WTC11 (cell line): Measurements from ENCODE around the gene PHC3. TPM values are rescaled to one million over a fixed set of nuclear protein-coding genes. Genes with fewer than 3 reads are reported as not detected.

Source experiments
- ATAC-seq: fragments of 200-7000 bp; cut with Tn5 transposase; 2 replicates; pipeline ENCODE4 v1.10.0; 2021; ENCODE audit warnings: mild to moderate bottlenecking, moderate library complexity
- CTCF ChIA-PET: fragments of 300-600 bp; sonication (Branson Sonifier 250); formaldehyde crosslinking; loops from one replicate; lab custom pipeline; 2021; ENCODE audit warnings: antibody characterized with exemption; lab: Charles Lee
- POLR2A ChIA-PET: fragments of 350-600 bp; sonication (Branson Sonifier 250); formaldehyde crosslinking; loops from one replicate; lab custom pipeline; 2021; ENCODE audit warnings: antibody characterized with exemption; lab: Charles Lee
- DNase-seq: peaks from one replicate; pipeline ENCODE4 v3.0.0; 2021; ENCODE audit warnings: low spot score
- H3K27ac Mint-ChIP-seq: 2 replicates; pipeline ENCODE4 v1.8.0; 2021; ENCODE audit warnings: mixed read lengths
- H3K27me3 Mint-ChIP-seq: 2 replicates; pipeline ENCODE4 v1.8.0; 2021; ENCODE audit warnings: low read depth, mild to moderate bottlenecking, moderate library complexity, mixed read lengths
- H3K36me3 Mint-ChIP-seq: 2 replicates; pipeline ENCODE4 v1.8.0; 2021; ENCODE audit warnings: mixed read lengths
- H3K4me1 Mint-ChIP-seq: 2 replicates; pipeline ENCODE4 v1.8.0; 2022; ENCODE audit warnings: mixed read lengths
- H3K4me3 Mint-ChIP-seq: 2 replicates; pipeline ENCODE4 v1.8.0; 2021; ENCODE audit warnings: mild to moderate bottlenecking, moderate library complexity, mixed read lengths
- H3K9me3 Mint-ChIP-seq: 2 replicates; pipeline ENCODE4 v1.8.0; 2021; ENCODE audit warnings: mixed read lengths
- IRF2 ChIP-seq: sonication (generic); formaldehyde crosslinking; IDR thresholded peaks from 2 replicates; pipeline ENCODE4 v1.8.0; 2022; ENCODE audit warnings: low read depth, missing genetic modification reagents, borderline replicate concordance
- MYBL2 ChIP-seq: sonication (generic); formaldehyde crosslinking; IDR thresholded peaks from 2 replicates; pipeline ENCODE4 v1.8.1; 2023; ENCODE audit warnings: mild to moderate bottlenecking, moderate library complexity, missing genetic modification reagents
- NFYB ChIP-seq: sonication (generic); formaldehyde crosslinking; conservative IDR thresholded peaks from 2 replicates; pipeline ENCODE4 v1.8.0; 2022; ENCODE audit warnings: low read depth, missing genetic modification reagents
- NR1H2 ChIP-seq: sonication (generic); formaldehyde crosslinking; IDR thresholded peaks from 2 replicates; pipeline ENCODE4 v1.9.0; 2021; ENCODE audit warnings: mild to moderate bottlenecking, moderate library complexity, missing genetic modification reagents
- SP1 ChIP-seq: sonication (generic); formaldehyde crosslinking; conservative IDR thresholded peaks from 2 replicates; pipeline ENCODE4 v1.8.1; 2022; ENCODE audit warnings: missing genetic modification reagents
- ZNF232 ChIP-seq: sonication (generic); formaldehyde crosslinking; IDR thresholded peaks from 2 replicates; pipeline ENCODE4 v1.8.0; 2022; ENCODE audit warnings: mild to moderate bottlenecking, missing genetic modification reagents
- ZNF317 ChIP-seq: sonication (generic); formaldehyde crosslinking; IDR thresholded peaks from 2 replicates; pipeline ENCODE4 v1.8.1; 2023; ENCODE audit warnings: low read depth, mild to moderate bottlenecking, moderate library complexity, missing genetic modification reagents, borderline replicate concordance
- ZNF671 ChIP-seq: fragments of 250-450 bp; sonication (Bioruptor Pico); IDR thresholded peaks from 2 replicates; pipeline ENCODE4 v1.8.0; 2021; ENCODE audit warnings: mild to moderate bottlenecking
- total RNA-seq: library from RNA; stranded (reverse); gene quantifications from 3 replicates; pipeline ENCODE4 v1.2.3, GENCODE V29; 2021
- TF ChIP-seq, protein P1 (sequence below): fragments of 250-450 bp; sonication (Bioruptor Pico); IDR thresholded peaks from 2 replicates; pipeline ENCODE4 v1.9.0; 2021; ENCODE audit warnings: mild to moderate bottlenecking
- TF ChIP-seq, protein P2 (sequence below): fragments of 200-600 bp; IDR thresholded peaks from 2 replicates; pipeline ENCODE4 v1.8.0; 2022; ENCODE audit warnings: antibody characterized with exemption
- TF ChIP-seq, protein P3 (sequence below): sonication (generic); formaldehyde crosslinking; IDR thresholded peaks from 2 replicates; pipeline ENCODE4 v1.8.1; 2023; ENCODE audit warnings: mild to moderate bottlenecking, missing genetic modification reagents
- TF ChIP-seq, protein P4 (sequence below): fragments of 250-450 bp; sonication (Bioruptor Pico); IDR thresholded peaks from 2 replicates; pipeline ENCODE4 v2.1.2; 2022; ENCODE audit warnings: mild to moderate bottlenecking, moderate library complexity
- TF ChIP-seq, protein P5 (sequence below): sonication (generic); formaldehyde crosslinking; IDR thresholded peaks from 2 replicates; pipeline ENCODE4 v1.8.0; 2022; ENCODE audit warnings: mild to moderate bottlenecking, missing genetic modification reagents
- TF ChIP-seq, protein P6 (sequence below): sonication (generic); formaldehyde crosslinking; IDR thresholded peaks from 2 replicates; pipeline ENCODE4 v1.8.0; 2022; ENCODE audit warnings: mild to moderate bottlenecking, missing genetic modification reagents
- TF ChIP-seq, protein P7 (sequence below): fragments of 250-450 bp; sonication (Bioruptor Pico); IDR thresholded peaks from 2 replicates; pipeline ENCODE4 v1.9.0; 2021; ENCODE audit warnings: moderate library complexity, mild to moderate bottlenecking, inconsistent platforms, borderline replicate concordance
- TF ChIP-seq, protein P8 (sequence below): fragments of 250-450 bp; sonication (Bioruptor Pico); IDR thresholded peaks from 2 replicates; pipeline ENCODE4 v1.8.0; 2021; ENCODE audit warnings: mild to moderate bottlenecking
- TF ChIP-seq, protein P9 (sequence below): sonication (generic); formaldehyde crosslinking; IDR thresholded peaks from 2 replicates; pipeline ENCODE4 v1.8.0; 2022; ENCODE audit warnings: mild to moderate bottlenecking, missing genetic modification reagents
- TF ChIP-seq, protein P10 (sequence below): sonication (generic); formaldehyde crosslinking; IDR thresholded peaks from 2 replicates; pipeline ENCODE4 v1.8.1; 2022; ENCODE audit warnings: low read depth, mild to moderate bottlenecking, moderate library complexity, missing genetic modification reagents, borderline replicate concordance

Gene PHC3
- total RNA-seq, 1 experiment from 2014 or later: 27.8 TPM

DNA sequence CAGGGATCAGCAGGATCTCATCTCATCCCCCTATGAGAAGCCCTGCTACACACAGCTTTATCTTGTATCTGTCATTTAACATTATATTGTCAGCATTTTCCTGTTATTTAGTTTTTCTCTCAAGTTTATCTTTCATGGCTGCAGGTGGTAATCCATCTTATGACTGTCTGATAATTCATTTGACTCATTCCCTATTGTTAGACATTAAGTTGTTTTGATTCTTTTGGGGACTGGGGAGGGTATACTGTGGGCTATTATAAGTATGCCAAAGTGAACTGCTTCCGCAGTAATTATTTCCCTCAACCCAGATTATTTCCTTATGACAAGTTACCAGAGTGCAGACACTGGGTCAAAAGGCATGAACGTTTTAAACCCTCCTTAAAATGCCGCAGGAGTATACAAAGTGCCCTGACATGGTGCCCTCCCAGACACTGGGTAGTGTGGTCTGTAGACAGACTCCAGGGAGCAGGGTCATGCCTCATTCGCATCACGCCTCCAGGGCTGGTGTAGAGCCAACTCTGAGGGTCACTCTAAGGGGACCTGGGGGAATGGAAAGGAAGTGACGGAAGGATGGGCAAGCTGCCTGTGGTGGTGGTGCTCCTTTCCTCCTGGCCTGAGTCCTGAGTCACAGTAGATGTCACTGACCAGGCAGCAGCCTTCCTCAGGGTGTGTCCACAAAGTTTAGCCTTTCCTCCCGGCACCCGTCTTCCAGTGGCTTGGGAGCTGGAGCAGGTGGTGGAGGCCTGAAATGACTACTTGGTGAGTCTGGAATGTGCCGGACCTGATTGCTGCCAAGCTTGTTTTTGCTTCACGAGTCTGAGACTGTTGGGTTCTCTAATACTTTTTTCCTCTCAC is 132.2 kb downstream of the PHC3 start:
- Mint-ChIP-seq H3K4me3 (no peak overlapping the region), H3K36me3 (peaks cover 9% of the 10 kb centered on the region), H3K27ac (peak overlapping the region; percentile 22; the same call in 1 of the 2 replicates), H3K27me3 (no peaks in the 10 kb centered on the region), H3K9me3 (peaks cover 10% of the 10 kb centered on the region), H3K4me1 (peaks cover 24% of the 10 kb centered on the region)
- ChIA-PET CTCF (interaction anchor here (1.4 kb wide), 1 partner anchor 13 kb away, joined by 4 read pairs; no protein-coding TSS in a partner anchor), POLR2A (interaction anchor here (0.6 to 1.0 kb wide), 3 partner anchors 119 to 822 kb away, joined by 3 read pairs; no protein-coding TSS in a partner anchor)
- TF ChIP-seq, protein P1, sequence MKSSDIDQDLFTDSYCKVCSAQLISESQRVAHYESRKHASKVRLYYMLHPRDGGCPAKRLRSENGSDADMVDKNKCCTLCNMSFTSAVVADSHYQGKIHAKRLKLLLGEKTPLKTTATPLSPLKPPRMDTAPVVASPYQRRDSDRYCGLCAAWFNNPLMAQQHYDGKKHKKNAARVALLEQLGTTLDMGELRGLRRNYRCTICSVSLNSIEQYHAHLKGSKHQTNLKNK (CRISPR knock-in tag): no peak
- TF ChIP-seq NFYB (no peak), ZNF671 (CRISPR knock-in tag) (no peak), SP1 (no peak)
- TF ChIP-seq, protein P2, sequence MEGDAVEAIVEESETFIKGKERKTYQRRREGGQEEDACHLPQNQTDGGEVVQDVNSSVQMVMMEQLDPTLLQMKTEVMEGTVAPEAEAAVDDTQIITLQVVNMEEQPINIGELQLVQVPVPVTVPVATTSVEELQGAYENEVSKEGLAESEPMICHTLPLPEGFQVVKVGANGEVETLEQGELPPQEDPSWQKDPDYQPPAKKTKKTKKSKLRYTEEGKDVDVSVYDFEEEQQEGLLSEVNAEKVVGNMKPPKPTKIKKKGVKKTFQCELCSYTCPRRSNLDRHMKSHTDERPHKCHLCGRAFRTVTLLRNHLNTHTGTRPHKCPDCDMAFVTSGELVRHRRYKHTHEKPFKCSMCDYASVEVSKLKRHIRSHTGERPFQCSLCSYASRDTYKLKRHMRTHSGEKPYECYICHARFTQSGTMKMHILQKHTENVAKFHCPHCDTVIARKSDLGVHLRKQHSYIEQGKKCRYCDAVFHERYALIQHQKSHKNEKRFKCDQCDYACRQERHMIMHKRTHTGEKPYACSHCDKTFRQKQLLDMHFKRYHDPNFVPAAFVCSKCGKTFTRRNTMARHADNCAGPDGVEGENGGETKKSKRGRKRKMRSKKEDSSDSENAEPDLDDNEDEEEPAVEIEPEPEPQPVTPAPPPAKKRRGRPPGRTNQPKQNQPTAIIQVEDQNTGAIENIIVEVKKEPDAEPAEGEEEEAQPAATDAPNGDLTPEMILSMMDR: no peak
- TF ChIP-seq, protein P3, sequence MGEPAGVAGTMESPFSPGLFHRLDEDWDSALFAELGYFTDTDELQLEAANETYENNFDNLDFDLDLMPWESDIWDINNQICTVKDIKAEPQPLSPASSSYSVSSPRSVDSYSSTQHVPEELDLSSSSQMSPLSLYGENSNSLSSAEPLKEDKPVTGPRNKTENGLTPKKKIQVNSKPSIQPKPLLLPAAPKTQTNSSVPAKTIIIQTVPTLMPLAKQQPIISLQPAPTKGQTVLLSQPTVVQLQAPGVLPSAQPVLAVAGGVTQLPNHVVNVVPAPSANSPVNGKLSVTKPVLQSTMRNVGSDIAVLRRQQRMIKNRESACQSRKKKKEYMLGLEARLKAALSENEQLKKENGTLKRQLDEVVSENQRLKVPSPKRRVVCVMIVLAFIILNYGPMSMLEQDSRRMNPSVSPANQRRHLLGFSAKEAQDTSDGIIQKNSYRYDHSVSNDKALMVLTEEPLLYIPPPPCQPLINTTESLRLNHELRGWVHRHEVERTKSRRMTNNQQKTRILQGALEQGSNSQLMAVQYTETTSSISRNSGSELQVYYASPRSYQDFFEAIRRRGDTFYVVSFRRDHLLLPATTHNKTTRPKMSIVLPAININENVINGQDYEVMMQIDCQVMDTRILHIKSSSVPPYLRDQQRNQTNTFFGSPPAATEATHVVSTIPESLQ (CRISPR knock-in tag): no peak
- TF ChIP-seq, protein P4, sequence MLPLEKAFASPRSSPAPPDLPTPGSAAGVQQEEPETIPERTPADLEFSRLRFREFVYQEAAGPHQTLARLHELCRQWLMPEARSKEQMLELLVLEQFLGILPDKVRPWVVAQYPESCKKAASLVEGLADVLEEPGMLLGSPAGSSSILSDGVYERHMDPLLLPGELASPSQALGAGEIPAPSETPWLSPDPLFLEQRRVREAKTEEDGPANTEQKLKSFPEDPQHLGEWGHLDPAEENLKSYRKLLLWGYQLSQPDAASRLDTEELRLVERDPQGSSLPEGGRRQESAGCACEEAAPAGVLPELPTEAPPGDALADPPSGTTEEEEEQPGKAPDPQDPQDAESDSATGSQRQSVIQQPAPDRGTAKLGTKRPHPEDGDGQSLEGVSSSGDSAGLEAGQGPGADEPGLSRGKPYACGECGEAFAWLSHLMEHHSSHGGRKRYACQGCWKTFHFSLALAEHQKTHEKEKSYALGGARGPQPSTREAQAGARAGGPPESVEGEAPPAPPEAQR (CRISPR knock-in tag): no peak
- TF ChIP-seq, protein P5, sequence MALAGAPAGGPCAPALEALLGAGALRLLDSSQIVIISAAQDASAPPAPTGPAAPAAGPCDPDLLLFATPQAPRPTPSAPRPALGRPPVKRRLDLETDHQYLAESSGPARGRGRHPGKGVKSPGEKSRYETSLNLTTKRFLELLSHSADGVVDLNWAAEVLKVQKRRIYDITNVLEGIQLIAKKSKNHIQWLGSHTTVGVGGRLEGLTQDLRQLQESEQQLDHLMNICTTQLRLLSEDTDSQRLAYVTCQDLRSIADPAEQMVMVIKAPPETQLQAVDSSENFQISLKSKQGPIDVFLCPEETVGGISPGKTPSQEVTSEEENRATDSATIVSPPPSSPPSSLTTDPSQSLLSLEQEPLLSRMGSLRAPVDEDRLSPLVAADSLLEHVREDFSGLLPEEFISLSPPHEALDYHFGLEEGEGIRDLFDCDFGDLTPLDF (CRISPR knock-in tag): no peak
- ATAC-seq (peak; percentile 52), DNase-seq (no peak)

DNA sequence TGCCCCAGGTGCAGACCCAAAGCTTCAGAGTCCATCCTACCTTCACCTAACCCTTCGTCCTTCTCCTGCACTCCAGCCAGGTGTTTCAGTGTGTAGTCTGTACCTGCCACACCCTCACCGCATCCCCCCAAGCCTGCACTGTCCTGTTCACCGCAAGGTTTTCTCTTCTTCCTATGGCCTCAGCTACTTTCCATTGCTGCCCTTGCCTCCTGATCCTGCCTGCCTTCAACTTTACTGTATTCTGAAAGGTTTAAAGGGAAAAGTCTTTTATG is 134.5 kb downstream of the PHC3 start:
- Mint-ChIP-seq H3K27ac (no peak overlapping the region), H3K36me3 (peaks cover 2% of the 10 kb centered on the region), H3K9me3 (peaks cover 2% of the 10 kb centered on the region), H3K4me1 (peaks cover 25% of the 10 kb centered on the region), H3K27me3 (no peaks in the 10 kb centered on the region), H3K4me3 (no peak overlapping the region)
- ChIA-PET POLR2A (no interaction called here), CTCF (interaction anchor here (0.7 to 1.4 kb wide), 2 partner anchors 16 to 32 kb away, joined by 3 to 6 read pairs; no protein-coding TSS in a partner anchor)
- ATAC-seq (no peak), DNase-seq (no peak)
- TF ChIP-seq, protein P6, sequence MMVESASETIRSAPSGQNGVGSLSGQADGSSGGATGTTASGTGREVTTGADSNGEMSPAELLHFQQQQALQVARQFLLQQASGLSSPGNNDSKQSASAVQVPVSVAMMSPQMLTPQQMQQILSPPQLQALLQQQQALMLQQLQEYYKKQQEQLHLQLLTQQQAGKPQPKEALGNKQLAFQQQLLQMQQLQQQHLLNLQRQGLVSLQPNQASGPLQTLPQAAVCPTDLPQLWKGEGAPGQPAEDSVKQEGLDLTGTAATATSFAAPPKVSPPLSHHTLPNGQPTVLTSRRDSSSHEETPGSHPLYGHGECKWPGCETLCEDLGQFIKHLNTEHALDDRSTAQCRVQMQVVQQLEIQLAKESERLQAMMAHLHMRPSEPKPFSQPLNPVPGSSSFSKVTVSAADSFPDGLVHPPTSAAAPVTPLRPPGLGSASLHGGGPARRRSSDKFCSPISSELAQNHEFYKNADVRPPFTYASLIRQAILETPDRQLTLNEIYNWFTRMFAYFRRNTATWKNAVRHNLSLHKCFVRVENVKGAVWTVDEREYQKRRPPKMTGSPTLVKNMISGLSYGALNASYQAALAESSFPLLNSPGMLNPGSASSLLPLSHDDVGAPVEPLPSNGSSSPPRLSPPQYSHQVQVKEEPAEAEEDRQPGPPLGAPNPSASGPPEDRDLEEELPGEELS (CRISPR knock-in tag): no peak
- TF ChIP-seq ZNF671 (CRISPR knock-in tag) (no peak), NR1H2 (CRISPR knock-in tag) (no peak), MYBL2 (CRISPR knock-in tag) (no peak), IRF2 (CRISPR knock-in tag) (no peak), ZNF317 (CRISPR knock-in tag) (no peak), ZNF232 (CRISPR knock-in tag) (no peak)
- TF ChIP-seq, protein P7, sequence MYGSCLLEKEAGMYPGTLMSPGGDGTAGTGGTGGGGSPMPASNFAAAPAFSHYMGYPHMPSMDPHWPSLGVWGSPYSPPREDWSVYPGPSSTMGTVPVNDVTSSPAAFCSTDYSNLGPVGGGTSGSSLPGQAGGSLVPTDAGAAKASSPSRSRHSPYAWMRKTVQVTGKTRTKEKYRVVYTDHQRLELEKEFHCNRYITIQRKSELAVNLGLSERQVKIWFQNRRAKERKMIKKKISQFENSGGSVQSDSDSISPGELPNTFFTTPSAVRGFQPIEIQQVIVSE: no peak
- TF ChIP-seq, protein P8, sequence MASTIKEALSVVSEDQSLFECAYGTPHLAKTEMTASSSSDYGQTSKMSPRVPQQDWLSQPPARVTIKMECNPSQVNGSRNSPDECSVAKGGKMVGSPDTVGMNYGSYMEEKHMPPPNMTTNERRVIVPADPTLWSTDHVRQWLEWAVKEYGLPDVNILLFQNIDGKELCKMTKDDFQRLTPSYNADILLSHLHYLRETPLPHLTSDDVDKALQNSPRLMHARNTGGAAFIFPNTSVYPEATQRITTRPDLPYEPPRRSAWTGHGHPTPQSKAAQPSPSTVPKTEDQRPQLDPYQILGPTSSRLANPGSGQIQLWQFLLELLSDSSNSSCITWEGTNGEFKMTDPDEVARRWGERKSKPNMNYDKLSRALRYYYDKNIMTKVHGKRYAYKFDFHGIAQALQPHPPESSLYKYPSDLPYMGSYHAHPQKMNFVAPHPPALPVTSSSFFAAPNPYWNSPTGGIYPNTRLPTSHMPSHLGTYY (CRISPR knock-in tag): no peak
- TF ChIP-seq, protein P9, sequence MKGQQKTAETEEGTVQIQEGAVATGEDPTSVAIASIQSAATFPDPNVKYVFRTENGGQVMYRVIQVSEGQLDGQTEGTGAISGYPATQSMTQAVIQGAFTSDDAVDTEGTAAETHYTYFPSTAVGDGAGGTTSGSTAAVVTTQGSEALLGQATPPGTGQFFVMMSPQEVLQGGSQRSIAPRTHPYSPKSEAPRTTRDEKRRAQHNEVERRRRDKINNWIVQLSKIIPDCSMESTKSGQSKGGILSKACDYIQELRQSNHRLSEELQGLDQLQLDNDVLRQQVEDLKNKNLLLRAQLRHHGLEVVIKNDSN: no peak
- TF ChIP-seq, protein P10, sequence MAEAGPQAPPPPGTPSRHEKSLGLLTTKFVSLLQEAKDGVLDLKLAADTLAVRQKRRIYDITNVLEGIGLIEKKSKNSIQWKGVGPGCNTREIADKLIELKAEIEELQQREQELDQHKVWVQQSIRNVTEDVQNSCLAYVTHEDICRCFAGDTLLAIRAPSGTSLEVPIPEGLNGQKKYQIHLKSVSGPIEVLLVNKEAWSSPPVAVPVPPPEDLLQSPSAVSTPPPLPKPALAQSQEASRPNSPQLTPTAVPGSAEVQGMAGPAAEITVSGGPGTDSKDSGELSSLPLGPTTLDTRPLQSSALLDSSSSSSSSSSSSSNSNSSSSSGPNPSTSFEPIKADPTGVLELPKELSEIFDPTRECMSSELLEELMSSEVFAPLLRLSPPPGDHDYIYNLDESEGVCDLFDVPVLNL: no peak
